Measurements from ENCODE around the gene NUDT3. TPM values are rescaled to one million over a fixed set of nuclear protein-coding genes. Genes with fewer than 3 reads are reported as not detected.

NUDT3 gene
- total RNA-seq, 2 donors from 2014 or later: 22.8 to 24.7 TPM

DNA sequence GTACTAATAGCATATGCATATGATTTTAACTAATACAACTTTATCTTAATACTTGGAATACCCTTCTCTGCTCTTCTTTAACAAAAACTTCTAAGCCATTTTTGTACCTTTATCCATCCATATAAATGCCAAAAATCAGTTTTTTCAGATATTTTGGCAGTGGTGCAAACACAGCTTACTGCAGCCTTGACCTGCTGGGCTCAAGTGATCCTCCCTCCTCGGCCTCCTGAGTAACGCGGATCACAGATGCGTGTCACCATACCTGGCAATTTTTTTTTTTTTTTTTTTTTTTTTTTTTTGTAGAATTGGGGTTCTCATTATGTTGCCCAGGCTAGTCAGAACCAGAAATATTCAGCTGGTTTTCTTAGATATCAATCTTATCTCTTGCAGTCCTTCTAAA, 89.5 kb downstream of the NUDT3 start:
- no peaks in the 10 kb centered on the region for H3K36me3 ChIP-seq (ENCODE audit: control insufficient read depth, insufficient read depth, low read length)
- WGBS, 2 experiments (ENCODE audit: insufficient coverage in 1 of 2, insufficient read length in 1 of 2): 100% methylated on average over 4 of the region's 4 CpGs; no CpG with 5 or more reads in 1 of the 2 experiments
- H3K4me3 Mint-ChIP-seq: no peak overlapping the region
- no peak overlapping the region for H3K27ac ChIP-seq (ENCODE audit: low read depth, low read length)
- no peaks in the 10 kb centered on the region for H3K27me3 ChIP-seq (ENCODE audit: control insufficient read depth, insufficient read depth, low read length, poor library complexity, severe bottlenecking)
- H3K27ac Mint-ChIP-seq: no peak overlapping the region
- no peaks in the 10 kb centered on the region for H3K4me1 ChIP-seq (ENCODE audit: control insufficient read depth, insufficient read depth, low read length)
- no peaks in the 10 kb centered on the region for H3K9me3 ChIP-seq (ENCODE audit: control insufficient read depth, low read length)
- H3K9ac ChIP-seq (ENCODE audit: extremely low read depth, low read length, poor library complexity, severe bottlenecking): no peak overlapping the region
- no peaks in the 10 kb centered on the region for H3K9me3 Mint-ChIP-seq
- TF ChIP-seq CTCF (conservative IDR thresholded peaks at IDR 0.05): no peak
- H3K4me3 ChIP-seq (ENCODE audit: low read length): no peak overlapping the region
- no peaks in the 10 kb centered on the region for H3K27me3 Mint-ChIP-seq (ENCODE audit: insufficient read depth)
- DNase-seq: no peak
- no peaks in the 10 kb centered on the region for H3K4me1 Mint-ChIP-seq
- no peaks in the 10 kb centered on the region for H3K36me3 Mint-ChIP-seq (ENCODE audit: low read depth)

GRCh38 chr6:34301408-34301807, 91.1 kb downstream of the NUDT3 start:
- DNase-seq: no peak
- H3K4me3 ChIP-seq (ENCODE audit: low read length): no peak overlapping the region
- H3K27me3 ChIP-seq (ENCODE audit: control insufficient read depth, insufficient read depth, low read length, poor library complexity, severe bottlenecking): no peaks in the 10 kb centered on the region
- no peaks in the 10 kb centered on the region for H3K36me3 ChIP-seq (ENCODE audit: control insufficient read depth, insufficient read depth, low read length)
- TF ChIP-seq CTCF (conservative IDR thresholded peaks at IDR 0.05): no peak
- no peak overlapping the region for H3K27ac Mint-ChIP-seq
- no peak overlapping the region for H3K4me3 Mint-ChIP-seq
- H3K36me3 Mint-ChIP-seq (ENCODE audit: low read depth): no peaks in the 10 kb centered on the region
- no peaks in the 10 kb centered on the region for H3K9me3 ChIP-seq (ENCODE audit: control insufficient read depth, low read length)
- 91 to 92% methylated on average over 2 of the region's 2 CpGs for WGBS, 2 experiments (ENCODE audit: insufficient coverage in 1 of 2, insufficient read length in 1 of 2)
- H3K27ac ChIP-seq (ENCODE audit: low read depth, low read length): no peak overlapping the region
- H3K9me3 Mint-ChIP-seq: no peaks in the 10 kb centered on the region
- H3K4me1 ChIP-seq (ENCODE audit: control insufficient read depth, insufficient read depth, low read length): no peaks in the 10 kb centered on the region
- H3K9ac ChIP-seq (ENCODE audit: extremely low read depth, low read length, poor library complexity, severe bottlenecking): no peak overlapping the region
- H3K27me3 Mint-ChIP-seq (ENCODE audit: insufficient read depth): no peaks in the 10 kb centered on the region
- H3K4me1 Mint-ChIP-seq: no peaks in the 10 kb centered on the region

- Histone ChIP-seq H3K9ac (ENCODE audit: extremely low read depth, low read length, poor library complexity, severe bottlenecking) (no peak overlapping the region), H3K4me1 (ENCODE audit: control insufficient read depth, insufficient read depth, low read length) (no peaks in the 10 kb centered on the region), H3K36me3 (ENCODE audit: control insufficient read depth, insufficient read depth, low read length) (no peaks in the 10 kb centered on the region), H3K4me3 (ENCODE audit: low read length) (no peak overlapping the region), H3K9me3 (ENCODE audit: control insufficient read depth, low read length) (no peaks in the 10 kb centered on the region), H3K27ac (ENCODE audit: low read depth, low read length) (no peak overlapping the region), H3K27me3 (ENCODE audit: control insufficient read depth, insufficient read depth, low read length, poor library complexity, severe bottlenecking) (no peaks in the 10 kb centered on the region)
- WGBS, 2 experiments (ENCODE audit: insufficient coverage in 1 of 2, insufficient read length in 1 of 2): 96 to 100% methylated on average over 1 of the region's 1 CpG
- H3K36me3 Mint-ChIP-seq (ENCODE audit: low read depth): peaks cover 6% of the 10 kb centered on the region
- no peaks in the 10 kb centered on the region for H3K27me3 Mint-ChIP-seq (ENCODE audit: insufficient read depth)
- H3K4me3 Mint-ChIP-seq: no peak overlapping the region
- no peaks in the 10 kb centered on the region for H3K4me1 Mint-ChIP-seq
- no peaks in the 10 kb centered on the region for H3K9me3 Mint-ChIP-seq
- no peak for DNase-seq
- no peak for TF ChIP-seq CTCF (conservative IDR thresholded peaks at IDR 0.05)
- peak overlapping the region; percentile 28 for H3K27ac Mint-ChIP-seq
These were observed 92.1 kb downstream of the NUDT3 start for GRCh38 chr6:34300332-34300751.
